ENCODE measurements around the gene FAM222B. TPM values are rescaled to one million over a fixed set of nuclear protein-coding genes. Genes with fewer than 3 reads are reported as not detected.

Gene FAM222B
- total and polyA plus RNA-seq, 9 of the 15 experiments (the other 6 are each of a cell fraction or from before 2014, with no cell fraction given): 4.0 to 34.6 (median 7.5) TPM

DNA sequence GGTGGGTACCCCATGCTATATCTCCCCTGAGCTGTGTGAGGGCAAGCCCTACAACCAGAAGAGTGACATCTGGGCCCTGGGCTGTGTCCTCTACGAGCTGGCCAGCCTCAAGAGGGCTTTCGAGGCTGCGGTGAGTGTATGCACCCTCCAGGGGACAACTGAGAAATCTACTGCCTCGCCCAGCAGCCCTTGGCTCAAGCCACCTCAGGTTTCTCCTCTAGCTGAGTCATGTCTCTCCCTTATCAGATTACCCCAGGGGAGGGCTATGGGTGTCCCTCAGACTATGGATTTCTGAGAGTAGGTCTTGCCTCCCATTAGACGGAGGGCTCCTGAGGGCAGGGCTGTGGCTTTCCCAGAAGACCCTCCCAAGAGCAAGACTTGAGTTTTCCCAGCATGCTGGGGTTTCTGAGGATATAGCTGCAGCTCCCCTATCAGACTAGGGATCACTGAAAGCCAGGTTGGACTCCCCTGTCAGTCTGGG lies 107.3 kb downstream of the FAM222B start (continued):
- TF ChIP-seq, protein P1, sequence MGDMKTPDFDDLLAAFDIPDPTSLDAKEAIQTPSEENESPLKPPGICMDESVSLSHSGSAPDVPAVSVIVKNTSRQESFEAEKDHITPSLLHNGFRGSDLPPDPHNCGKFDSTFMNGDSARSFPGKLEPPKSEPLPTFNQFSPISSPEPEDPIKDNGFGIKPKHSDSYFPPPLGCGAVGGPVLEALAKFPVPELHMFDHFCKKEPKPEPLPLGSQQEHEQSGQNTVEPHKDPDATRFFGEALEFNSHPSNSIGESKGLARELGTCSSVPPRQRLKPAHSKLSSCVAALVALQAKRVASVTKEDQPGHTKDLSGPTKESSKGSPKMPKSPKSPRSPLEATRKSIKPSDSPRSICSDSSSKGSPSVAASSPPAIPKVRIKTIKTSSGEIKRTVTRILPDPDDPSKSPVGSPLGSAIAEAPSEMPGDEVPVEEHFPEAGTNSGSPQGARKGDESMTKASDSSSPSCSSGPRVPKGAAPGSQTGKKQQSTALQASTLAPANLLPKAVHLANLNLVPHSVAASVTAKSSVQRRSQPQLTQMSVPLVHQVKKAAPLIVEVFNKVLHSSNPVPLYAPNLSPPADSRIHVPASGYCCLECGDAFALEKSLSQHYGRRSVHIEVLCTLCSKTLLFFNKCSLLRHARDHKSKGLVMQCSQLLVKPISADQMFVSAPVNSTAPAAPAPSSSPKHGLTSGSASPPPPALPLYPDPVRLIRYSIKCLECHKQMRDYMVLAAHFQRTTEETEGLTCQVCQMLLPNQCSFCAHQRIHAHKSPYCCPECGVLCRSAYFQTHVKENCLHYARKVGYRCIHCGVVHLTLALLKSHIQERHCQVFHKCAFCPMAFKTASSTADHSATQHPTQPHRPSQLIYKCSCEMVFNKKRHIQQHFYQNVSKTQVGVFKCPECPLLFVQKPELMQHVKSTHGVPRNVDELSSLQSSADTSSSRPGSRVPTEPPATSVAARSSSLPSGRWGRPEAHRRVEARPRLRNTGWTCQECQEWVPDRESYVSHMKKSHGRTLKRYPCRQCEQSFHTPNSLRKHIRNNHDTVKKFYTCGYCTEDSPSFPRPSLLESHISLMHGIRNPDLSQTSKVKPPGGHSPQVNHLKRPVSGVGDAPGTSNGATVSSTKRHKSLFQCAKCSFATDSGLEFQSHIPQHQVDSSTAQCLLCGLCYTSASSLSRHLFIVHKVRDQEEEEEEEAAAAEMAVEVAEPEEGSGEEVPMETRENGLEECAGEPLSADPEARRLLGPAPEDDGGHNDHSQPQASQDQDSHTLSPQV (IDR thresholded peaks at IDR 0.05): peak; percentile 88
- TF ChIP-seq, protein P2, sequence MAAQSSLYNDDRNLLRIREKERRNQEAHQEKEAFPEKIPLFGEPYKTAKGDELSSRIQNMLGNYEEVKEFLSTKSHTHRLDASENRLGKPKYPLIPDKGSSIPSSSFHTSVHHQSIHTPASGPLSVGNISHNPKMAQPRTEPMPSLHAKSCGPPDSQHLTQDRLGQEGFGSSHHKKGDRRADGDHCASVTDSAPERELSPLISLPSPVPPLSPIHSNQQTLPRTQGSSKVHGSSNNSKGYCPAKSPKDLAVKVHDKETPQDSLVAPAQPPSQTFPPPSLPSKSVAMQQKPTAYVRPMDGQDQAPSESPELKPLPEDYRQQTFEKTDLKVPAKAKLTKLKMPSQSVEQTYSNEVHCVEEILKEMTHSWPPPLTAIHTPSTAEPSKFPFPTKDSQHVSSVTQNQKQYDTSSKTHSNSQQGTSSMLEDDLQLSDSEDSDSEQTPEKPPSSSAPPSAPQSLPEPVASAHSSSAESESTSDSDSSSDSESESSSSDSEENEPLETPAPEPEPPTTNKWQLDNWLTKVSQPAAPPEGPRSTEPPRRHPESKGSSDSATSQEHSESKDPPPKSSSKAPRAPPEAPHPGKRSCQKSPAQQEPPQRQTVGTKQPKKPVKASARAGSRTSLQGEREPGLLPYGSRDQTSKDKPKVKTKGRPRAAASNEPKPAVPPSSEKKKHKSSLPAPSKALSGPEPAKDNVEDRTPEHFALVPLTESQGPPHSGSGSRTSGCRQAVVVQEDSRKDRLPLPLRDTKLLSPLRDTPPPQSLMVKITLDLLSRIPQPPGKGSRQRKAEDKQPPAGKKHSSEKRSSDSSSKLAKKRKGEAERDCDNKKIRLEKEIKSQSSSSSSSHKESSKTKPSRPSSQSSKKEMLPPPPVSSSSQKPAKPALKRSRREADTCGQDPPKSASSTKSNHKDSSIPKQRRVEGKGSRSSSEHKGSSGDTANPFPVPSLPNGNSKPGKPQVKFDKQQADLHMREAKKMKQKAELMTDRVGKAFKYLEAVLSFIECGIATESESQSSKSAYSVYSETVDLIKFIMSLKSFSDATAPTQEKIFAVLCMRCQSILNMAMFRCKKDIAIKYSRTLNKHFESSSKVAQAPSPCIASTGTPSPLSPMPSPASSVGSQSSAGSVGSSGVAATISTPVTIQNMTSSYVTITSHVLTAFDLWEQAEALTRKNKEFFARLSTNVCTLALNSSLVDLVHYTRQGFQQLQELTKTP (IDR thresholded peaks at IDR 0.05; ENCODE audit: low read depth in 1 of 2, partially characterized antibody in 2 of 2): peak in 1 of 2 experiments; percentile 55
- TF ChIP-seq TCFL5 (CRISPR knock-in tag; conservative IDR thresholded peaks at IDR 0.05): no peak
- TF ChIP-seq RB1 (IDR thresholded peaks at IDR 0.05; ENCODE audit: low read depth): peak; percentile 40; the same call in 1 of the 2 replicates
- TF ChIP-seq ZNF23 (CRISPR knock-in tag; IDR thresholded peaks at IDR 0.05): no peak
- TF ChIP-seq POLR2A (conservative IDR thresholded peaks at IDR 0.05): peak; percentile 35
- TF ChIP-seq SMARCE1 (IDR thresholded peaks at IDR 0.05): peak; percentile 92
- TF ChIP-seq, protein P3, sequence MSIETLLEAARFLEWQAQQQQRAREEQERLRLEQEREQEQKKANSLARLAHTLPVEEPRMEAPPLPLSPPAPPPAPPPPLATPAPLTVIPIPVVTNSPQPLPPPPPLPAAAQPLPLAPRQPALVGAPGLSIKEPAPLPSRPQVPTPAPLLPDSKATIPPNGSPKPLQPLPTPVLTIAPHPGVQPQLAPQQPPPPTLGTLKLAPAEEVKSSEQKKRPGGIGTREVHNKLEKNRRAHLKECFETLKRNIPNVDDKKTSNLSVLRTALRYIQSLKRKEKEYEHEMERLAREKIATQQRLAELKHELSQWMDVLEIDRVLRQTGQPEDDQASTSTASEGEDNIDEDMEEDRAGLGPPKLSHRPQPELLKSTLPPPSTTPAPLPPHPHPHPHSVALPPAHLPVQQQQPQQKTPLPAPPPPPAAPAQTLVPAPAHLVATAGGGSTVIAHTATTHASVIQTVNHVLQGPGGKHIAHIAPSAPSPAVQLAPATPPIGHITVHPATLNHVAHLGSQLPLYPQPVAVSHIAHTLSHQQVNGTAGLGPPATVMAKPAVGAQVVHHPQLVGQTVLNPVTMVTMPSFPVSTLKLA (conservative IDR thresholded peaks at IDR 0.05): peak in 1 of 2 experiments; percentile 41; a peak in 1 of 4 replicates
- no peak for TF ChIP-seq ZKSCAN1 (IDR thresholded peaks at IDR 0.05; ENCODE audit: low read depth, low read length)

Data from K562 (cell line).